HepG2 (cell line): ENCODE measurements around the gene FAM3A. TPM values are rescaled to one million over a fixed set of nuclear protein-coding genes. Genes with fewer than 3 reads are reported as not detected.

Experiments used
- CEBPZ ChIP-seq: IDR thresholded peaks from 2 replicates; pipeline ENCODE4 v1.6.1; 2012; ENCODE audit warnings: low read length, improper control_type of control experiment
- FOXA3 ChIP-seq: IDR thresholded peaks from 2 replicates; pipeline ENCODE4 v1.6.1; 2016; ENCODE audit warnings: missing genetic modification reagents, missing compliant biosample characterization
- JDP2 ChIP-seq: sonication (generic); formaldehyde crosslinking; IDR thresholded peaks from 2 replicates; pipeline ENCODE4 v1.8.1; 2022; ENCODE audit warnings: missing genetic modification reagents, borderline replicate concordance
- PCBP2 ChIP-seq: fragments of 200-400 bp; formaldehyde crosslinking; optimal IDR thresholded peaks from 2 replicates; pipeline ENCODE3; 2018; ENCODE audit warnings: low read length, low read depth; ENCODE audit not compliant: poor library complexity, severe bottlenecking
- POLR2G ChIP-seq: fragments of 200-400 bp; formaldehyde crosslinking; IDR thresholded peaks from 2 replicates; pipeline ENCODE4 v1.6.1; 2018; ENCODE audit warnings: mild to moderate bottlenecking, low read depth, low read length, moderate library complexity
- RARA ChIP-seq: IDR thresholded peaks from 2 replicates; pipeline ENCODE4 v1.6.1; 2016; ENCODE audit warnings: missing genetic modification reagents, missing compliant biosample characterization
- ZFP36L2 ChIP-seq: sonication (generic); formaldehyde crosslinking; IDR thresholded peaks from 2 replicates; pipeline ENCODE4 v1.4.0; 2020; ENCODE audit warnings: missing genetic modification reagents
- ZNF101 ChIP-seq: sonication (generic); formaldehyde crosslinking; IDR thresholded peaks from 2 replicates; pipeline ENCODE4 v1.4.0; 2020; ENCODE audit warnings: mild to moderate bottlenecking, low read depth, missing genetic modification reagents, borderline replicate concordance
- ZNF124 ChIP-seq: sonication (generic); formaldehyde crosslinking; IDR thresholded peaks from 2 replicates; pipeline ENCODE4 v1.4.0; 2020; ENCODE audit warnings: missing genetic modification reagents
- ZNF562 ChIP-seq: sonication (generic); formaldehyde crosslinking; IDR thresholded peaks from 2 replicates; pipeline ENCODE4 v1.8.0; 2022; ENCODE audit warnings: missing genetic modification reagents, borderline replicate concordance
- ZNF773 ChIP-seq: sonication (generic); formaldehyde crosslinking; IDR thresholded peaks from 2 replicates; pipeline ENCODE4 v1.4.0; 2020; ENCODE audit warnings: missing genetic modification reagents, borderline replicate concordance
- polyA plus RNA-seq, 8 experiments: library from polyadenylated mRNA; depleted of rRNA in 3 of 8; stranded (reverse) in 7 of 8; unstranded in 1 of 8; fragments of >200 nt; fragmentation: Illumina TruSeq in 4 of 8; extraction: Trizol in 4 of 8; gene quantifications; 2 replicates each; pipeline versions ENCODE4 v1.2.1 to v1.2.3, GENCODE V29; 2011 to 2016; ENCODE audit warnings: low read depth in 4 of 8, missing spikeins in 1 of 8, mixed read lengths in 1 of 8; ENCODE audit not compliant: insufficient read depth in 1 of 8
- total RNA-seq, 5 experiments: library from RNA; depleted of rRNA; stranded (reverse); fragments of >200 nt; fragmentation: Illumina TruSeq; extraction: Trizol; gene quantifications; 2 replicates each; pipeline ENCODE4 v1.2.3, GENCODE V29; 2016; ENCODE audit warnings: low read depth in 1 of 5
- TF ChIP-seq, protein P1 (sequence below): sonication (generic); formaldehyde crosslinking; IDR thresholded peaks from 2 replicates; pipeline ENCODE4 v1.4.0; 2020; ENCODE audit warnings: mild to moderate bottlenecking, low read depth, missing genetic modification reagents
- TF ChIP-seq, protein P2 (sequence below): sonication (generic); formaldehyde crosslinking; IDR thresholded peaks from 2 replicates; pipeline ENCODE4 v1.5.0; 2020; ENCODE audit warnings: mild to moderate bottlenecking, missing genetic modification reagents
- TF ChIP-seq, protein P3 (sequence below): IDR thresholded peaks from 2 replicates; pipeline ENCODE4 v1.4.0; 2020; ENCODE audit warnings: mild to moderate bottlenecking, missing genetic modification reagents
- TF ChIP-seq, protein P4 (sequence below): IDR thresholded peaks from 2 replicates; pipeline ENCODE4 v1.6.1; 2018; ENCODE audit warnings: missing genetic modification reagents

The FAM3A gene
- total and polyA plus RNA-seq, 2 of the 13 experiments (the other 11 are each of a cell fraction or from before 2014, with no cell fraction given): 11.2 to 22.7 TPM

- TF ChIP-seq, protein P1, sequence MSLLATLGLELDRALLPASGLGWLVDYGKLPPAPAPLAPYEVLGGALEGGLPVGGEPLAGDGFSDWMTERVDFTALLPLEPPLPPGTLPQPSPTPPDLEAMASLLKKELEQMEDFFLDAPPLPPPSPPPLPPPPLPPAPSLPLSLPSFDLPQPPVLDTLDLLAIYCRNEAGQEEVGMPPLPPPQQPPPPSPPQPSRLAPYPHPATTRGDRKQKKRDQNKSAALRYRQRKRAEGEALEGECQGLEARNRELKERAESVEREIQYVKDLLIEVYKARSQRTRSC (CRISPR knock-in tag): no peak
- TF ChIP-seq JDP2 (CRISPR knock-in tag) (no peak), PCBP2 (no peak), CEBPZ (no peak), ZNF124 (CRISPR knock-in tag) (no peak), ZNF562 (CRISPR knock-in tag) (no peak), ZFP36L2 (CRISPR knock-in tag) (no peak), ZNF101 (CRISPR knock-in tag) (no peak), RARA (CRISPR knock-in tag) (peak; percentile 77), FOXA3 (CRISPR knock-in tag) (peak; percentile 55), ZNF773 (CRISPR knock-in tag) (0 out of 2 replicates have a peak, but pooled peaks have one; percentile 17), POLR2G (peak; percentile 20)
- TF ChIP-seq, protein P2, sequence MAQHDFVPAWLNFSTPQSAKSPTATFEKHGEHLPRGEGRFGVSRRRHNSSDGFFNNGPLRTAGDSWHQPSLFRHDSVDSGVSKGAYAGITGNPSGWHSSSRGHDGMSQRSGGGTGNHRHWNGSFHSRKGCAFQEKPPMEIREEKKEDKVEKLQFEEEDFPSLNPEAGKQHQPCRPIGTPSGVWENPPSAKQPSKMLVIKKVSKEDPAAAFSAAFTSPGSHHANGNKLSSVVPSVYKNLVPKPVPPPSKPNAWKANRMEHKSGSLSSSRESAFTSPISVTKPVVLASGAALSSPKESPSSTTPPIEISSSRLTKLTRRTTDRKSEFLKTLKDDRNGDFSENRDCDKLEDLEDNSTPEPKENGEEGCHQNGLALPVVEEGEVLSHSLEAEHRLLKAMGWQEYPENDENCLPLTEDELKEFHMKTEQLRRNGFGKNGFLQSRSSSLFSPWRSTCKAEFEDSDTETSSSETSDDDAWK (CRISPR knock-in tag): no peak
- TF ChIP-seq, protein P3, sequence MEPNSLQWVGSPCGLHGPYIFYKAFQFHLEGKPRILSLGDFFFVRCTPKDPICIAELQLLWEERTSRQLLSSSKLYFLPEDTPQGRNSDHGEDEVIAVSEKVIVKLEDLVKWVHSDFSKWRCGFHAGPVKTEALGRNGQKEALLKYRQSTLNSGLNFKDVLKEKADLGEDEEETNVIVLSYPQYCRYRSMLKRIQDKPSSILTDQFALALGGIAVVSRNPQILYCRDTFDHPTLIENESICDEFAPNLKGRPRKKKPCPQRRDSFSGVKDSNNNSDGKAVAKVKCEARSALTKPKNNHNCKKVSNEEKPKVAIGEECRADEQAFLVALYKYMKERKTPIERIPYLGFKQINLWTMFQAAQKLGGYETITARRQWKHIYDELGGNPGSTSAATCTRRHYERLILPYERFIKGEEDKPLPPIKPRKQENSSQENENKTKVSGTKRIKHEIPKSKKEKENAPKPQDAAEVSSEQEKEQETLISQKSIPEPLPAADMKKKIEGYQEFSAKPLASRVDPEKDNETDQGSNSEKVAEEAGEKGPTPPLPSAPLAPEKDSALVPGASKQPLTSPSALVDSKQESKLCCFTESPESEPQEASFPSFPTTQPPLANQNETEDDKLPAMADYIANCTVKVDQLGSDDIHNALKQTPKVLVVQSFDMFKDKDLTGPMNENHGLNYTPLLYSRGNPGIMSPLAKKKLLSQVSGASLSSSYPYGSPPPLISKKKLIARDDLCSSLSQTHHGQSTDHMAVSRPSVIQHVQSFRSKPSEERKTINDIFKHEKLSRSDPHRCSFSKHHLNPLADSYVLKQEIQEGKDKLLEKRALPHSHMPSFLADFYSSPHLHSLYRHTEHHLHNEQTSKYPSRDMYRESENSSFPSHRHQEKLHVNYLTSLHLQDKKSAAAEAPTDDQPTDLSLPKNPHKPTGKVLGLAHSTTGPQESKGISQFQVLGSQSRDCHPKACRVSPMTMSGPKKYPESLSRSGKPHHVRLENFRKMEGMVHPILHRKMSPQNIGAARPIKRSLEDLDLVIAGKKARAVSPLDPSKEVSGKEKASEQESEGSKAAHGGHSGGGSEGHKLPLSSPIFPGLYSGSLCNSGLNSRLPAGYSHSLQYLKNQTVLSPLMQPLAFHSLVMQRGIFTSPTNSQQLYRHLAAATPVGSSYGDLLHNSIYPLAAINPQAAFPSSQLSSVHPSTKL: peak; percentile 69; the same call in 1 of the 2 replicates
- TF ChIP-seq, protein P4, sequence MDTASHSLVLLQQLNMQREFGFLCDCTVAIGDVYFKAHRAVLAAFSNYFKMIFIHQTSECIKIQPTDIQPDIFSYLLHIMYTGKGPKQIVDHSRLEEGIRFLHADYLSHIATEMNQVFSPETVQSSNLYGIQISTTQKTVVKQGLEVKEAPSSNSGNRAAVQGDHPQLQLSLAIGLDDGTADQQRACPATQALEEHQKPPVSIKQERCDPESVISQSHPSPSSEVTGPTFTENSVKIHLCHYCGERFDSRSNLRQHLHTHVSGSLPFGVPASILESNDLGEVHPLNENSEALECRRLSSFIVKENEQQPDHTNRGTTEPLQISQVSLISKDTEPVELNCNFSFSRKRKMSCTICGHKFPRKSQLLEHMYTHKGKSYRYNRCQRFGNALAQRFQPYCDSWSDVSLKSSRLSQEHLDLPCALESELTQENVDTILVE (CRISPR knock-in tag): no peak
Measured at GRCh38 chrX:154541896-154542722, 26.1 kb upstream of the FAM3A start (continued).
